Activated CD4-positive, alpha-beta T cell treated with anti-CD3 and anti-CD28 coated beads, Interleukin-2, amount 10 ng/mL, durations not matched to agents 24 days and 14 days (primary cell): ENCODE results near the gene POU2AF2. TPM values are rescaled to one million over a fixed set of nuclear protein-coding genes. Genes with fewer than 3 reads are reported as not detected.
"Not testable (repeated sequence)": the region's sequence is repeated elsewhere in the genome, so short reads cannot be mapped to it uniquely, and the experiment has no call there.

Experiments used
- DNase-seq: peaks from one replicate; pipeline ENCODE4 v3.0.0; 2022
- H3K27ac Mint-ChIP-seq: one replicate; pipeline ENCODE4 v1.8.0; 2022; ENCODE audit warnings: mild to moderate bottlenecking, mixed read lengths
- H3K27me3 Mint-ChIP-seq: one replicate; pipeline ENCODE4 v1.8.0; 2022; ENCODE audit warnings: mixed read lengths
- H3K36me3 Mint-ChIP-seq: one replicate; pipeline ENCODE4 v1.8.0; 2022; ENCODE audit warnings: low read depth, mild to moderate bottlenecking, mixed read lengths
- H3K4me1 Mint-ChIP-seq: one replicate; pipeline ENCODE4 v1.8.0; 2021; ENCODE audit warnings: mixed read lengths
- H3K4me3 Mint-ChIP-seq: one replicate; pipeline ENCODE4 v1.8.0; 2022; ENCODE audit warnings: mild to moderate bottlenecking, moderate library complexity, mixed read lengths
- H3K9me3 Mint-ChIP-seq: one replicate; pipeline ENCODE4 v1.8.0; 2021; ENCODE audit warnings: mixed read lengths
- intact Hi-C: fragments of 100-400 bp; cut with micrococcal nuclease; formaldehyde crosslinking; loops from one replicate; pipeline ENCODE4 v1.15.1; 2023
- total RNA-seq: library from RNA; stranded (reverse); gene quantifications from 2 replicates; pipeline ENCODE4 v1.2.3, GENCODE V29; 2022

The POU2AF2 gene
- total RNA-seq, 1 donor from 2014 or later = 0.44 TPM

DNA sequence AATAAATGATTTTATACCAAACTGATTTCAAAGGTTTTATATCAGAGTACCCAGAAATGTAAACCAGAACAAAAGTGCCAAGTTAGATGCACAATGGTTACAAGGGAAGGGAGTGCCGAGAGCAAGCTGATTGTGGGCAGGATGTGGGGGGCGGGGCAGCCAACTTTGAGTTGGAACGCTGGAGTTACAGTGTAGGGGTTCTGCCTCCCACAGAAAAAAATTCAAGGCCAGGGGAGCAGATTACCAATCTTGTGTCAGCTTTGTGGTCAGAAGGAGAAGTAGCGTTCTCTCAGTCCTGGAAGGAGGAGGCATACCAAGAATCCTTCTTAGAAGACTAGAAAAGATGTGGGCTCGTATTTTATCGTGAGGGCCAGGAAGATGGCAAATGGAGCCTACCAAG, 15.9 kb upstream of the POU2AF2 start:
- Mint-ChIP-seq H3K9me3 (no peaks in the 10 kb centered on the region), H3K4me1 (peaks cover 18% of the 10 kb centered on the region), H3K4me3 (peak overlapping the region; percentile 11), H3K27me3 (peaks cover 29% of the 10 kb centered on the region), H3K36me3 (no peaks in the 10 kb centered on the region), H3K27ac (no peak overlapping the region)
- intact Hi-C loops = loop anchor here (1.0 to 10.0 kb wide), 4 partner anchors 515 to 1028 kb away; partner anchors contain the start of gene ARHGAP20
- DNase-seq = peak; percentile 72

DNA sequence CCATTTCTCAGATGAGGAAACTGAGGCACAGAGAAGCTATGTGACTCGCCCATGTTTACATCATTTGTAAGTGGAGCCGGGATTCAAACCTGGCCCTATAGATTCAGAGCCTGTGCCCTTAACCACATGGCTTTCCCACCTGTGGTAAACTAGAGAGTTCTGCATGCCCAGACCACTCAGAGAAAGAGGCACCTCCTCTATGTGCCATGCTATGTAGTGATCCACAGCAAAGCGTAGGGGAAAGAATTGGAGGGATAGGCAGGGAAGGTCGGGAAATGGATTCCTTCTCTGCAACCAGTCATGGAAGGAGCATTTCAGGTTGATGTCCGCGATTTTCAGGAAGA, 15.4 kb upstream of the POU2AF2 start:
- intact Hi-C loops = loop anchor here (1.0 to 10.0 kb wide), 4 partner anchors 515 to 1029 kb away; partner anchors contain the start of gene ARHGAP20

DNA sequence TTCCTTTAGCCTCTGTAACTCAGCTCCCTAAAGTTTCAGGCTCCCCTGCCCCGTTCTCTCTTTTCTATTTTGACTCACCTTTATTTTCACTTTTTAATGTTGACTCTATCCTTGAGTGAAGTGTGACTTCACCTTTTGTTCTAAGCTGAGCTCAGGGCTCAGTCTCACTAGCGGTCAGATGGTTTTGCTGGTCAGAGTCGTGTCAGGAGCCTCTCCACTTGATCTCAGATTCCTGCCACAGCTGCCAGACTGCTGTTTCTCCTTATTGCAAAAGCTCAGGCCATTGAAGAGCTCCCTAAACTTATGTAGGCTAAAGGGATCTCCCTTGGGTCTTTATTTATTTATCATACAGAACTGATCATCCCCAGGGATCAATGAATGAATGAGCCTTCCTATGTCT, 13.7 kb upstream of the POU2AF2 start:
- Mint-ChIP-seq H3K9me3 (no peaks in the 10 kb centered on the region), H3K27ac (no peak overlapping the region), H3K4me1 (peaks cover 18% of the 10 kb centered on the region), H3K4me3 (no peak overlapping the region), H3K36me3 (no peaks in the 10 kb centered on the region), H3K27me3 (peaks cover 24% of the 10 kb centered on the region)
- DNase-seq = no peak
- intact Hi-C loops = loop anchor here (5.0 to 10.0 kb wide), 3 partner anchors 517 to 855 kb away; partner anchors contain the start of gene ARHGAP20

More for the DNA sequence above, 15.4 kb upstream of the POU2AF2 start:
- peaks cover 18% of the 10 kb centered on the region for H3K4me1 Mint-ChIP-seq
- DNase-seq = no peak
- no peaks in the 10 kb centered on the region for H3K9me3 Mint-ChIP-seq
- H3K27me3 Mint-ChIP-seq = peaks cover 26% of the 10 kb centered on the region
- no peaks in the 10 kb centered on the region for H3K36me3 Mint-ChIP-seq
- H3K4me3 Mint-ChIP-seq = peak overlapping the region; percentile 68
- H3K27ac Mint-ChIP-seq = no peak overlapping the region

DNA sequence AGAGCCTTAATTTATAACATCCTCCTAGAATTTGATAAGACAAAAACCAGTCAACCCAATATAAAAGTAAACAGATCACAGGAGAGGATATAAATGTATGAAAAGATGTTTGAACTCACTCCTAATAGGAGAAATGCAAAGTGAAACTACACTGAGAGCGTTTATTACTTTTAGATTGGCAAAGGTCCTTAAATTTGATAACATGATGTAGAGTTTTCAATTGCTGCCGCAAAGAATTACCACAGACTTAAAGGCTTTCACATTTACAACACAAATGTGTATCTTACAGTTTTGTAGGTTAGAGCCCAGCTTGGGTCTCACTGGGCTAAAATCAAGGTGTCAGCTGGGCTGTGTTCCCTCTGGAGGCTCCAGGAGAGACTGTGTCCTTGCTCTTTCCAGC, 9.1 kb upstream of the POU2AF2 start:
- no peak overlapping the region for H3K4me3 Mint-ChIP-seq
- no peaks in the 10 kb centered on the region for H3K36me3 Mint-ChIP-seq
- H3K4me1 Mint-ChIP-seq = no peaks in the 10 kb centered on the region
- peaks cover 29% of the 10 kb centered on the region for H3K27me3 Mint-ChIP-seq
- peak; percentile 36 for DNase-seq
- intact Hi-C loops = loop anchor here (10.0 kb wide), 1 partner anchor 522 kb away; the partner anchor contains the start of gene ARHGAP20
- no peaks in the 10 kb centered on the region for H3K9me3 Mint-ChIP-seq
- H3K27ac Mint-ChIP-seq = no peak overlapping the region

DNA sequence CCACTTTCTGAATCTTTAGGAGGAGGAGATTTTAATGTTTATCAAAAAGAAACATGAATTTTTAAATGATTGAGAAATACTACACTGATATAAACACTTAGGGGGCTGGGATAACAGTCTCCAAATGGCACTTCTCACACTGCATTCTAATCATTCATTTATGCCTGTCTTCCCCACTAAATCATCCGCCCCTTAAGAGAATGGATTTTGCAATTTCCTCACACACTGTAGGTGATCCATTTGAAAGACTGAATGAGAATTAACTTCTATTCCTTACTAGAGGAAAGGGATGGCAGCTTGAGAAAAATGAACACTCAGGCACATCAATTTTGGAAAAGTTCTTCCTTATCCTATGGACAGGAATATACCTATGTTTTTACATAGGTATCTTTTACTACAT, 7.6 kb upstream of the POU2AF2 start:
- Mint-ChIP-seq H3K9me3 (no peaks in the 10 kb centered on the region), H3K4me3 (no peak overlapping the region), H3K27me3 (peaks cover 27% of the 10 kb centered on the region), H3K27ac (no peak overlapping the region), H3K36me3 (no peaks in the 10 kb centered on the region), H3K4me1 (no peaks in the 10 kb centered on the region)
- intact Hi-C loops = loop anchor here (10.0 kb wide), 1 partner anchor 523 kb away; the partner anchor contains the start of gene ARHGAP20
- DNase-seq = no peak

DNA sequence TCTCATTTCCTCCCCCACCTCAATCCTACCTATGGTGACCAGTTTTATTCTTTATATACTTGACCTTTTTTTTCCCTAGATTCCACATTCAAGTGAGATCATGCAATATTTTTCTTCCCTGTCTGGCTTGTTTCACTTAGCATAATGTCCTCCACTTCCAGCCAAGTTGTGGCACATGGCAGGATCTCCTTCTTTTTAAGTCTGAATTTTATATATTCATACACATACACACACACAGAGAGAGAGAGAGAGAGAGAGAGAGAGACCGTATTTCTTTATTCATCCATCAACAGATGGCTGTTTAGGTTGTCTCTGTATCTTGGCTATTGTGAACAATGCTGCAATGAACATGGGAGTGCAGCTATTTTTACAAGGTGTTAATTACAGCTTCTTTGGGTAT, 1.4 kb downstream of the POU2AF2 start:
- Mint-ChIP-seq H3K36me3 (no peaks in the 10 kb centered on the region), H3K4me3 (no peak overlapping the region), H3K4me1 (no peaks in the 10 kb centered on the region), H3K9me3 (no peaks in the 10 kb centered on the region), H3K27me3 (peaks cover 34% of the 10 kb centered on the region), H3K27ac (no peak overlapping the region)
- no peak for DNase-seq
- intact Hi-C loops = no loop called here

DNA sequence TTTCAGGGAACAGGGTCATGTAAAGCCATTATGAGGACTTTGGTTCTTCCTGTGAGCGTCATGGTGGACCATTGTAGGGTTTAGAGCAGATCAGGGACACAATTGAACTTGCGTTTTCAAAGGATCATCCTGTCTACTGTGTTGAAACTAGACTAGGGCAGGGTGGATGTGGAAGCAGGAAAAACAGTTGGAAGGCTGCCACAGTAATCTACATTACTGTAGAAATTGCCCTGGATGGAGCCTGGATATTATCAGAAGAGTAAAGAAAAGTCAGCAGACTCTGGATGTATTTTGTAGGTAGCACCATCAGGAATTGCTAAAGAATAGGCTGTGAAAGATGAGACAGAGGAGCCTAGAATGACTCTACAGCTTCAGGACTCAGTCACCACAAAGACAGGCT, 5.4 kb downstream of the POU2AF2 start:
- Mint-ChIP-seq H3K27me3 (peaks cover 30% of the 10 kb centered on the region), H3K9me3 (no peaks in the 10 kb centered on the region), H3K36me3 (no peaks in the 10 kb centered on the region), H3K27ac (no peak overlapping the region), H3K4me1 (no peaks in the 10 kb centered on the region), H3K4me3 (no peak overlapping the region)
- no peak for DNase-seq
- intact Hi-C loops = no loop called here

DNA sequence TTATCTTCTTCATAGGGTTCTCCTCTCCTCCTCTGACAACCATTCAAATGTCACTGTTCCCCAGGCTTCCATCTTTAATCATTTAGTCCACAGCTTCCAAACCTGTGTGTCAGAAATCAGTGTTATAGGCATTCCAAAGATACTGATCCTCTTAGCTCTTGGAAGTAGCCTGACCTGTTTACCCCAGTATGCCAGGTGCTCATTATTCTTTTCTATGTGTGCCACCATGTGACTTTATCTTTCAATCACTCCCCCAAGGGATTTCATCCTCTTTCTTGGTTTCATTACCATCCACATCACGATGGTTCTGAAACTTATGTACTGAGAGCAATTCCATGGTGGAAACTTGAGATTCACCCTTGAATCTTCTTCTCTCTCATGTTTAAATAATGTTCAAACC, 7.6 kb downstream of the POU2AF2 start:
- intact Hi-C loops = no loop called here
- Mint-ChIP-seq H3K27ac (no peak overlapping the region), H3K36me3 (no peaks in the 10 kb centered on the region), H3K4me1 (no peaks in the 10 kb centered on the region), H3K27me3 (peaks cover 24% of the 10 kb centered on the region), H3K4me3 (no peak overlapping the region), H3K9me3 (no peaks in the 10 kb centered on the region)
- peak; percentile 2 for DNase-seq

DNA sequence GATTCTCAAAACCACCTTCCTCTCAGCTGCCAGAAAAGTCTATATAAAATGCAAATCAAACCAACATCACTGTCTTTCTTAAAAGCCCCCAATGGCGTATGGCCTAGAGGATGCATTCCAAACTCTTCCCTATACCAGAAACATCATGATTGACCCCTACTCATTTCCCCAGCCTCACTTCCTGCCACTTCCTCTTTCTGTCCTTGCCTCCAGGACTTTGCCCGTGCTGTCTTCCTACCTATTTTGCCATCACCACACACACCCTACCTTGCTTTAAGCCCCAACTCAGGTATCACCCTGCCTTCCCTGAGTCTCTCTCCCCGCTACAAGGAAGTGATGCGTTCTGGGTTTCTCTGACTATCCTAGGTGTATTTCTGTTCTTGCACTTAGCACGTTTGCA, 8.1 kb downstream of the POU2AF2 start:
- Mint-ChIP-seq H3K27ac (no peak overlapping the region), H3K36me3 (no peaks in the 10 kb centered on the region), H3K4me1 (no peaks in the 10 kb centered on the region), H3K27me3 (peaks cover 22% of the 10 kb centered on the region), H3K4me3 (no peak overlapping the region), H3K9me3 (no peaks in the 10 kb centered on the region)
- intact Hi-C loops = no loop called here
- DNase-seq = peak; percentile 15

DNA sequence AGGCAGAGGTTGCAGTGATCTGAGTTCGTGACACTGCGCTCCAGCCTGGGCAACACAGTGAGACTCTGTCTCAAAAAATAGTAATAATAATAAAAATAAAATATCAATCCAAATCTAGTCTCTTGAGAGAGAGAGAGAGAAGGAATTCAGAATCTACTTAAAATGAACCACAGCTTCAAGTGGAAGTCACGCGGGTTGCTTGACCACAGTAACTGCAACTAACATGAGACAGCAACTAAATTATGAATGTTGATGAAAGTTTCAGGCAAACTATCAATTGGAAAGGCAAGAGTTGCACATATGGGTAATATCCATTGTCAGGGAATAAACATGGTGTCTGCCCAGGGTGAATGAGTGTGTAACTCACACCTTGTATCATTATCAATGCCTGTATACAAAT, 12.5 kb downstream of the POU2AF2 start:
- intact Hi-C loops = no loop called here
- Mint-ChIP-seq H3K4me1 (no peaks in the 10 kb centered on the region), H3K36me3 (no peaks in the 10 kb centered on the region), H3K27me3 (peaks cover 33% of the 10 kb centered on the region), H3K9me3 (no peaks in the 10 kb centered on the region), H3K27ac (no peak overlapping the region), H3K4me3 (no peak overlapping the region)
- no peak for DNase-seq

DNA sequence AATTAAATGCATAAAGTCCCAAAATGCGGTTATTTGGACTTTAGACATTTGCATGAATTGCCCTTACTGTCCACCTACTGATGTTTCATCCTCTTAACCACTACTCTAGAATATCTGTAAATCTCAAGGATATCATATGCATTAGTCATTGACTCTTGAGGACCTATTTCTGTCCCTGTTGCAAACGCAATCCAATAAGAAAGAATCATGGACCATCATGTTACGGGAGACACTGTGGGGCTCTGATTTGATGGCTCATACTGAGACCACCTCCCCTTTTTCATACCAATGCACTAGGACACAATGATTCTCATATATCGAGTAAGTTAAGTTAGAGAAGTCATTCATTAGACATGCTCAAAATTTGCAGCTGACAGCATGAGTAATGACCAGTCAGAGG, 14.4 kb downstream of the POU2AF2 start:
- intact Hi-C loops = no loop called here

DNA sequence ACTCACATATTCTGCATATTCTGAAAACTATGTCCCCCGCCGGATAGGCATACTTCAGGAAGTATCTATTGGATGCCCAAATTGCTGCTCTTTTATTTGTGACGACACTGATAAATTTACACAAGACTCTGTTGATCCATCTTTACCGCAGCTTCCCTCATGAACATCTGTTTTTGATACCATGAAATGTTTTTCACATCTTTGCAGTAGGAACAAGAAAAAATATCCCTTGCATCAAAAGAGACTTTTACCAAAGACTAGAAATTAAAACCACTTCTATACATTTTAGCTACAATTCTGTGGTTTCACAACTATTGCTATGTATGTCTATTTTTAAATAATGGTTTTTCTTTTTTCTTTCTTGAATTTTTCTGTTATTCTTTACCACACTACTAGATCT, 15.3 kb downstream of the POU2AF2 start:
- Mint-ChIP-seq H3K27me3 (peaks cover 29% of the 10 kb centered on the region), H3K4me3 (no peak overlapping the region), H3K4me1 (no peaks in the 10 kb centered on the region), H3K36me3 (no peaks in the 10 kb centered on the region), H3K9me3 (no peaks in the 10 kb centered on the region), H3K27ac (no peak overlapping the region)
- DNase-seq = no peak
- intact Hi-C loops = no loop called here

More for the DNA sequence above, 14.4 kb downstream of the POU2AF2 start:
- Mint-ChIP-seq H3K4me3 (no peak overlapping the region), H3K27me3 (peaks cover 33% of the 10 kb centered on the region), H3K9me3 (no peaks in the 10 kb centered on the region), H3K4me1 (no peaks in the 10 kb centered on the region), H3K36me3 (no peaks in the 10 kb centered on the region), H3K27ac (no peak overlapping the region)
- no peak for DNase-seq

DNA sequence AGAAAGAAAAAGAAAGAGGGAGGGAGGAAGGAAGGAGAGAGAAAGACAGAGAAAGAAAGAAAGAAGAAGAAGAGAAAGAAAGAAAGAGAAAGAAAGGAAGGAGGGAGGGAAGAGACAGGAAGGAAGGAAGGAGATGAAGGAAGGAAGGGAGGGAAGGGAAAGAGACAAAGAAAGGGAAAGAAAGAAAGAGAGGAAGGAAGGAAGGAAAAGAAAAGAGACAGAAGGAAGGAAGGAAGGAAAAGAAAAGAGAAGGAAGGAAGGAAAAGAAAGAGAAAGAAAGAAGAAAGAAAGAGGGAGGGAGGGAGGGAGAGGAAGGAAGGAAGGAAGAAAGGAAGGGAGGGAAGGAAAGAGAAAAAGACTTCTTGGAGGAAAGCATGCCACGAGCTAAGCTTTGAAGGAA, 19.1 kb downstream of the POU2AF2 start:
- peaks cover 24% of the 10 kb centered on the region for H3K27me3 Mint-ChIP-seq
- no peak overlapping the region for H3K27ac Mint-ChIP-seq
- no peaks in the 10 kb centered on the region for H3K4me1 Mint-ChIP-seq
- H3K4me3 Mint-ChIP-seq = no peak overlapping the region
- H3K36me3 Mint-ChIP-seq = no peaks in the 10 kb centered on the region
- no peak for DNase-seq
- no peaks in the 10 kb centered on the region for H3K9me3 Mint-ChIP-seq
- intact Hi-C loops = no loop called here

DNA sequence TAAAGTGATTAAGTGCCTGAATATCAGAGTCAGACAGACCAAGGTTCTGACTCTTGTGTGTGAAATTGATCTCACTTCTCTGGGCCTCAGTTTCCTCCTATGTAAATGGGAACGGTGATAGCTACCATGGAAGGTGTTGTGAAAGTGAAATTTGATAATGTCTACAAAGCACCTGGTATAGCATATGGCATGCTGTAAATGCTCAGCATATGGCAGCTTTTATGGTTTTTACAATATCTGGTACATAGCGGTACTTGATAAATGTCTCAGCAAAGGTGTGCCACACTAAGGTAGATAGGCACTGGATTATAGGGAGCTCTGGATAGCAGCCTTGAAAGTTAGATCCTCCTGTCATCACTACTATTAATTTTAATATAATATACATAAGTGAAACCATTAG, 19.9 kb downstream of the POU2AF2 start:
- peaks cover 19% of the 10 kb centered on the region for H3K27me3 Mint-ChIP-seq

DNA sequence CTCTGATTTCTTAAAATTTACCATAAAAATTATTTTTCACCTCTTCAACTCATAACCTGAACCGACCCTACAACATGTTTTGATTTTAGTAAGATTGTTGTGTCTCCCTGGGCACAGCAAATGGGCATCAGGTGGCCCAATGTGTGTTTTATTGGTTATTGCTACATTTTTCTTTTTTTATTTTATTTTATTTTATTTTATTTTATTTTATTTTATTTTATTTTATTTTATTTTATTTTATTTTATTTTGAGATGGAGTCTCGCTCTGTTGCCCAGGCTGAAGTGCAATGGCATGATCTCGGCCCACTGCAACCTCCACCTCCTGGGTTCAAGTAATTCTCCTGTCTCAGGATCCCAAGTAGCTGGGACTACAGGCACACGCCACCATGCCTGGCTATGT, 22.8 kb downstream of the POU2AF2 start:
- not testable (repeated sequence) for H3K9me3 Mint-ChIP-seq

More for the DNA sequence above, 19.9 kb downstream of the POU2AF2 start:
- Mint-ChIP-seq H3K4me1 (no peaks in the 10 kb centered on the region), H3K4me3 (no peak overlapping the region), H3K27ac (no peak overlapping the region), H3K9me3 (no peaks in the 10 kb centered on the region), H3K36me3 (no peaks in the 10 kb centered on the region)
- intact Hi-C loops = no loop called here
- DNase-seq = no peak

More for the DNA sequence above, 22.8 kb downstream of the POU2AF2 start:
- intact Hi-C loops, H3K4me1 Mint-ChIP-seq, DNase-seq, H3K4me3 Mint-ChIP-seq, H3K27ac Mint-ChIP-seq, H3K36me3 Mint-ChIP-seq: not testable (repeated sequence)
- H3K27me3 Mint-ChIP-seq = peaks cover 11% of the 10 kb centered on the region
